IPS-NIHi7 (cell line): ENCODE data around the gene ADGRE1.
"Not testable (repeated sequence)": the region's sequence is repeated elsewhere in the genome, so short reads cannot be mapped to it uniquely, and the experiment has no call there.

Source experiments
- DNase-seq: peaks from one replicate; pipeline ENCODE4 v3.0.0; 2012; ENCODE audit warnings: mixed read lengths; ENCODE audit errors: extremely low spot score

Gene ADGRE1, protein sequence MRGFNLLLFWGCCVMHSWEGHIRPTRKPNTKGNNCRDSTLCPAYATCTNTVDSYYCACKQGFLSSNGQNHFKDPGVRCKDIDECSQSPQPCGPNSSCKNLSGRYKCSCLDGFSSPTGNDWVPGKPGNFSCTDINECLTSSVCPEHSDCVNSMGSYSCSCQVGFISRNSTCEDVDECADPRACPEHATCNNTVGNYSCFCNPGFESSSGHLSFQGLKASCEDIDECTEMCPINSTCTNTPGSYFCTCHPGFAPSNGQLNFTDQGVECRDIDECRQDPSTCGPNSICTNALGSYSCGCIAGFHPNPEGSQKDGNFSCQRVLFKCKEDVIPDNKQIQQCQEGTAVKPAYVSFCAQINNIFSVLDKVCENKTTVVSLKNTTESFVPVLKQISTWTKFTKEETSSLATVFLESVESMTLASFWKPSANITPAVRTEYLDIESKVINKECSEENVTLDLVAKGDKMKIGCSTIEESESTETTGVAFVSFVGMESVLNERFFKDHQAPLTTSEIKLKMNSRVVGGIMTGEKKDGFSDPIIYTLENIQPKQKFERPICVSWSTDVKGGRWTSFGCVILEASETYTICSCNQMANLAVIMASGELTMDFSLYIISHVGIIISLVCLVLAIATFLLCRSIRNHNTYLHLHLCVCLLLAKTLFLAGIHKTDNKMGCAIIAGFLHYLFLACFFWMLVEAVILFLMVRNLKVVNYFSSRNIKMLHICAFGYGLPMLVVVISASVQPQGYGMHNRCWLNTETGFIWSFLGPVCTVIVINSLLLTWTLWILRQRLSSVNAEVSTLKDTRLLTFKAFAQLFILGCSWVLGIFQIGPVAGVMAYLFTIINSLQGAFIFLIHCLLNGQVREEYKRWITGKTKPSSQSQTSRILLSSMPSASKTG

GRCh38 chr19:6887316-6887715 is at the start of gene ADGRE1:
Gene ADGRE1 (plus strand): TSS chr19:6887579. CDS start chr19:6887609, 30 bp downstream.
- no peak for DNase-seq

DNA sequence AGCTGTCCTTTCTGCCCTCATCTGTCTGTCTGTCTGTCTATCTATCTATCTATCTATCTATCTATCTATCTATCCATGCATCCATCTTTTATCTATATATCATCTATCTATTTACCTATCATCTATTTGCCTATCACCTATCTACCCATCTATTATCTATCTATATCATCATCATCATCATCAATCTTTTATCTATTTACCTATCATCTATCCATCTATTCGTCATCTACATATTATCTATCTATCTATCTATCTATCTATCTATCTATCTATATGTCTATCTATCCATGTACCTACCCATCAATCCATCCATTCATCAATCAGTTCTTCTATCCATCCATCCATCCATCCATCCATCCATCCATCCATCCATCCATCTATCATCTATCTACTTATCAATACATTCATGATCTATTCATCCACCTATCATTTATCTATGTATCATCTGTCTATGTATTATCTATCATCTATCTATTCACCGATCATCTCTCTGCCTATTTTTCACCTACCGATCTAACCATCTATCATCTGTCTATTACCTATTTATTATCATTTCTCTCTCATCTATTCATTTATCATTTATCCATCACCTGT is 49.2 kb upstream of the ADGRE1 start:
- no peak for DNase-seq

DNA sequence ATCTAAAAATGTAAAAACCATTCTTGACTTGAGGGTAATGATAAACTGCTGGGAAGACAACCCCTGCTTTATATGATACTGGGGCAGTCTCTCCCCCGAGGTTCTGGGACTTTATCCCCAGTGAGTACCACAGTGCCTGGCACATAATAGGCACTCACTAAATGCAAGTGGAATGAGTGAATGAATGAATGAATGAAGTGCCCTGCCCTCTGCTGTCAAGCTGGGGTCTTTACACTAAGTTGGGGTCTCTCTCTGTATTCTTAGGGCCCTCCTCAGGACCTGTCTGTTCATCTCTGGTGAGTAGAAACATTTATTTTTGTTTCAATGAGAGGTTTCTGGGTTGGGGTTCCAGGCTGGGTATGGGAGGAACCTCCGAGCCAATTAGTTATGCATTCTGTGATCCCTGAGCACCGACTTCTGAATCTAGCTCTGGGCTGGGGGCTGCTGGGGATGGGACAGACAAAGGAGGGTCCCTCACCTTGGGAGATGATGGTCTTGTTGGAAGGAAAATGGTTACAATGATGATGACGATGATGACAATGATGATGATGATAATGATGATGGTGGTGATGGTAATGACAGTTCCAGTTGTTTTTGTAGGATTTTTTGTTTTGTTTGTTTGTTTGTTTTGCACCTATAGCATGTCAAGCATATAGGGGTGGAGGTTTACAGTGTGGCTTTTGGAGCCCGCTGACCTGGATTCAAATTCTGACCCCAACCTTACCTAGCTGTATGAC is 44.3 kb upstream of the ADGRE1 start:
- no peak for DNase-seq

DNA sequence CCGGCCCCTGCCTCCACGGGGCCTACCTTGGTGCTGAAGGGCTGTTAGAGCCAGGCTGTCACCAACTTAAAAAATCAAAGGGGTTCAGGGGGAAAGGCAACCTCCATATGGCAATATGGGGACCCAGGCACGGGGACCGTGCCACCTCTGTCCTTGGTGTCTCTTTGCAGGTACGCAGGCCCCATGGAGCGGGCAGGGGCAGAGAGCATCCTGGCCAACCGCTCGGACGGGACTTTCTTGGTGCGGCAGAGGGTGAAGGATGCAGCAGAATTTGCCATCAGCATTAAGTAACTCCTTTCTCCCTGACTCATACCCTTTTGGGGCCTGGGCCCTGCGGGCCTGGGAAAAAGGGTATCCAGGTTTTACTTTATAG is 39.6 kb upstream of the ADGRE1 start:
- no peak for DNase-seq

- no peak for DNase-seq
Observed at GRCh38 chr19:6848986-6849385, 38.4 kb upstream of the ADGRE1 start.

- DNase-seq, result no peak
Observed at GRCh38 chr19:6849876-6850275, 37.5 kb upstream of the ADGRE1 start.

GRCh38 chr19:6851359-6851758 is 36.0 kb upstream of the ADGRE1 start:
- DNase-seq, result no peak

GRCh38 chr19:6852001-6852400 is 35.4 kb upstream of the ADGRE1 start:
- DNase-seq, result no peak

DNA sequence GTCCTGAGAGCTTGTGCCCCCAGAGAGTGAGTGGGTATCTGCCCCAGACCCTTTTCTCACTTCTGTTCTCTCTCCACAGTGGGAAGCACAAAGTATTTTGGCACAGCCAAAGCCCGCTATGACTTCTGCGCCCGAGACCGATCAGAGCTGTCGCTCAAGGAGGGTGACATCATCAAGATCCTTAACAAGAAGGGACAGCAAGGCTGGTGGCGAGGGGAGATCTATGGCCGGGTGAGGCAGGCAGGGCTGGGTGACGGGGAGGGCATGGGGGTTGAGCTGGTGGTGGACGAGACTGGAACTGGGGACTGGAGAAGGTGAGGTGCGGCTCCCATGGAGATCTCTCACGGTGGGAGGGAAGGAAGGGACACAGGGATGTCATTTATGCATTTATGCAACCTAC is 33.5 kb upstream of the ADGRE1 start:
- DNase-seq, result no peak

DNA sequence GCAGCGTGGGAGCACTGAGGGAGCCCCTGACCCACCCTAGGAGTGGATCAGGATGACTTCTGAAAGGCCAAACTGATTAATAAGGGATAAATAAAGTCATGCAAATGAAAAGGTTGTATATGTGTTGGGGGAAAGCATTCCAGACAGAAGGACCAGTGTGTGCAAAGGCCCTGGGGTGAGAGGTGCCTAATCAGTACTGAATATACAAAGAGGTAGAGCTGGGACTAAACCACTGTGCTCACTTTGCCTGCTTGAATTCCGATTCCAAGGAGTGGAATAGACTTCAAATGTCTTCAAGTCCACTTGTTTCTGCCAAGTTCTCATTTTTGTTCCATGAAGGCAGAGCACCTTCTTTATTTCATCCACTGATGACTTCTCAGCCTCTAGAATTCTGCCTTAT is 32.6 kb upstream of the ADGRE1 start:
- DNase-seq, result no peak

DNA sequence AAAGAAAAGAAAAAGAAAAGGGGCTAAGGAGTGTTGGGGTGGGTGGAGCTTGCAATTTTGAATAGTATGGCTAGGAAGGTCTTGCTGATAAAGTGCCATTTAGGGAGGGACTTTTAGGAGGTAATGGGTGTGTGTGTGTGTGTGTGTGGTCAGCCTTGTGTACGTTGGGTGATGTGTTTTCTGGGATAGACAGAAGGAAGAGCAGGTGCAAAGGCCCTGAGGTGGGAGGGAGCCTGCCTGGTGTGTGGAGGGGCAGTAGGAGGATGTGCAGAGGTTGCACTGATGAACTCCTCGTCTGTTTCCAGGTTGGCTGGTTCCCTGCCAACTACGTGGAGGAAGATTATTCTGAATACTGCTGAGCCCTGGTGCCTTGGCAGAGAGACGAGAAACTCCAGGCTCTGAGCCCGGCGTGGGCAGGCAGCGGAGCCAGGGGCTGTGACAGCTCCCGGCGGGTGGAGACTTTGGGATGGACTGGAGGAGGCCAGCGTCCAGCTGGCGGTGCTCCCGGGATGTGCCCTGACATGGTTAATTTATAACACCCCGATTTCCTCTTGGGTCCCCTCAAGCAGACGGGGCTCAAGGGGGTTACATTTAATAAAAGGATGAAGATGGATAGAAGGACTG is 30.5 kb upstream of the ADGRE1 start:
- DNase-seq, result no peak

DNA sequence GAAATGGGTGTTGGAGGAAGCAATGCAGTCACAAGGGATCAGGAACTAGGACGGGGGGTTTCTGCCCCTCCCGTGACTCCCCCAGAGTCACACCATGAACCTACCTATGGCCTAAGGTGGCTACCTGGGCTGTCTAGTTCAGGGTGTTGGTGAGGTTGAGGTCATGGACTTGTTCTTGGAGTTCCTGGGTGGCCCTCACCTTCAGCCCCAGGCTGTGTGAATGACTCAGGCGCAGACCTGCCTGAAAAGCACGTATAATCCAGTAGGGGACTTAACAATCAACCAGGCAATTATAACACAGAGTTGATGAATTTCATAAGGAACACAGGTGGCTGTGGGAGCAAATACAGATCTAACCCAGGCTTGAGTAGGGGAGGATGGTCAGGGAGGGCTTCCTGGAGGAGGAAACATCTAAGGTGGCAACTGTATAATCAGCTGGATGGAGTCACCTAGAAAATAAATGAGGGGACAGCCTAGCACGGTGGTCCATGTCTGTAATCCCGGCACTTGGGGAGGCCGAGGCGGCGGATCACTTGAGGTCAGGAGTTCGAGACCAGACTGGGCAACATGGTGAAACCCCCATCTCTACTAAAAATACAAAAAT is 25.6 kb upstream of the ADGRE1 start:
- no peak for DNase-seq

DNA sequence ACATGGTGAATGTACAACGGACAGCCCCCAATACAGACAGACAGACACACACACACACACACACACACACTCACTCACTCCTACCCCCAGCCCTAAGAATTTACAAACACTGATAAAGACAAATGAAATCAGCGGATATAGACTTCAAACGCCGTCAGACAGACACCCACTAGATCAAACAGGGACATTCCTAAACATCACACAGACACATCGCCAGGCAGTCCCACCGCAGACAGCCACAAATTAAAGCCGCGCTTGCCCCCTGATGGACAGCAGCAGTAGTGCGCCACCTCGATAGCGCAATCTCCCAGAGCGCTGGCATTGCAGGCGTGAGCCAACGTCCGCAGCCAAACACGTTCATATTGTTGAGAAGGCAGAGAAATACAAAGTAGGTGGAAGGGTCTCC is 24.7 kb upstream of the ADGRE1 start:
- peak; percentile 91 for DNase-seq

- no peak for DNase-seq
Observed at GRCh38 chr19:6864325-6864940, 22.9 kb upstream of the ADGRE1 start.

GRCh38 chr19:6865849-6866248 is 21.5 kb upstream of the ADGRE1 start:
- DNase-seq, result no peak

DNA sequence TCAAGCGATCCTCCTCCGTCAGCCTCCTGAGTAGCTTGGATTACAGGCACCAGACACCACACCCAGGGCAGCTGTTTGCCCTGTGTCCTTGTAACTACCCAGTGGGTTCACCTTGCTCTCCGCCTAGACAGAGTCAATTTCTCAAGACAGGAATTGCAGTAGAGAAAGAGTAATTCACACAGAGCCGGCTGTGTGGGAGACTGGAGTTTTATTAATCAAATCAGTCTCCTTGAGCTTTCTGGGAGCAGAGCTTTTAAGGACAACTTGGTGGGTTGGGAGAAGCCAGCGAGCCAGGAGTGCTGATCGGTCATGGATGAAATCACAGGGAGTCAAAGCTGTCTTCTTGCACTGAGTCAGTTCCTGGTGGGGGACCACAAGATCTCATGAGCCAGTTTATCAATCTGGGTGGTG is 20.6 kb upstream of the ADGRE1 start:
- no peak for DNase-seq

GRCh38 chr19:6868351-6868750 is 19.0 kb upstream of the ADGRE1 start:
- no peak for DNase-seq

DNA sequence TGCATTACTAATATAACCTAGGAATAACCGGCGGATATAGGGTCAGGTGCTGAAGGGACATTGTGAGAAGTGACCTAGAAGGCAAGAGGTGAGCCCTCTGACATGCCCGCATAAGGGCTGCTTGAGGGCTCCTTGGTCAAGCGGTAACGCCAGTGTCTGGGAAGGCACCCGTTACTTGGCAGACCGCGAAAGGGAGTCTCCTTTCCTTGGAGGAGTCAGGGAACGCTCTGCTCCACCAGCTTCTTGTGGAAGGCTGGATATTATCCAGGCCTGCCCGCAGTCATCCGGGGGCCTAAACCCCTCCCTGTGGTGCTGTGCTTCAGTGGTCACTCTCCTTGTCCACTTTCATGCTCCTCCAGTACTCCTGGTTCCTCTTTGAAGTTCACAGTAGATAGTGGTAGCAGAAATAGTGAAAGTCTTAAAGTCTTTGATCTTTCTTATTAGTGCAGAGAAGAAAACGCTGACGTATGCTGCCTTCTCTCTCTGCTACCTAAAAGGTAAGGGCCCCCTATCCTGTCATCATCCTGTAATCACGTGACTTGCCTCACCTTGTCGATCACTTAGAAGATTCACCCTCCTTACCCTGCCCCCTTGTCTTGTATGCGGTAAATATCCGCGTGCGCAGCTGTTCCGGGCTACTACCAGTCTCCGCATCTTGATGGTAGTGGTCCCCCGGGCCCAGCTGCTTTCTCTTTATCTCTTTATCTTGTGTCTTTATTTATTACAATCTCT is 18.1 kb upstream of the ADGRE1 start:
- DNase-seq, result not testable (repeated sequence)

DNA sequence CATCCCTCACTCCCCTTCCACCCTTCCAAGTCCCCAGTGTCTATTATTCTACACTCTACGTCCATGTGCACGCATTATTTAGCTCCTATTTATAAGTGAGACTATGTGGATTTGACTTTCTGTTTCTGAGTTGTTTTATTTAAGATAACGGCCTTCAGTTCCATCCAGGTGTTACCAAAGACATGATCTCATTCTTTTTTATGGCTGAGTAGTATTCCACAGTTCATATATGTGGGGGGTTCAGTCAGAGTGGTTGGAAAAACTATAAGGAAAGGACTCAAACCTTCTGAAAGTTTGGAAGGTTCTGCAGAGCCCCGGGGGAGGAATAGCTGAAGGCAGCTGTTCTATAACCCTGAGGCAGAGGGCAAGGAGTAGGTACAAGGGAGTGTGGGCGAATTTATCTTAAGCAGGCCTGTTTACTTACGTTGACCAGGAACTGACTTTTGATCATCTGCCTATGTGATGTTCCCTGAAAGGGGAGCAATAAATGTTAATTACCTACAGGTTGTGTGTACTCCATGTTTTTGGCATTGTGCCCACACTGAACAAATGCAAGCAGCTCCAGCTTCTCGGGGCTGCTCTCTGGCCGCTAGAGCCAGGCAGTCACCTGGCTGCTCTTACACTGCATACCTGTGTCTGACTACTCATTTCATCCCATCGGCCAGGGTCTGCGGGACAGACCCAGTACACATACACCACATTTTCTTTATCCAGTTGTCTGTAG is 13.5 kb upstream of the ADGRE1 start:
- no peak for DNase-seq
